ENCODE results near the gene UQCR10. TPM values are rescaled to one million over a fixed set of nuclear protein-coding genes. Genes with fewer than 3 reads are reported as not detected.

Gene UQCR10
- total RNA-seq, 2 donors from 2014 or later: 171 to 217 TPM

GRCh38 chr22:29720811-29721323, 46.3 kb upstream of the UQCR10 start:
- no peaks in the 10 kb centered on the region for H3K36me3 ChIP-seq
- H3K9me3 ChIP-seq: no peaks in the 10 kb centered on the region
- intact Hi-C loops (cut with DNase I): no loop called here
- no peak overlapping the region for H3K9ac ChIP-seq (ENCODE audit: low read depth in 2 of 2, low read length in 2 of 2)
- no peak for DNase-seq
- no peaks in the 10 kb centered on the region for H3K4me1 ChIP-seq
- H3K27me3 ChIP-seq: peaks cover 28% of the 10 kb centered on the region
- no peak for TF ChIP-seq CTCF (IDR thresholded peaks at IDR 0.05)
- H3K4me3 ChIP-seq: no peak overlapping the region
- H3K27ac ChIP-seq: no peak overlapping the region

DNA sequence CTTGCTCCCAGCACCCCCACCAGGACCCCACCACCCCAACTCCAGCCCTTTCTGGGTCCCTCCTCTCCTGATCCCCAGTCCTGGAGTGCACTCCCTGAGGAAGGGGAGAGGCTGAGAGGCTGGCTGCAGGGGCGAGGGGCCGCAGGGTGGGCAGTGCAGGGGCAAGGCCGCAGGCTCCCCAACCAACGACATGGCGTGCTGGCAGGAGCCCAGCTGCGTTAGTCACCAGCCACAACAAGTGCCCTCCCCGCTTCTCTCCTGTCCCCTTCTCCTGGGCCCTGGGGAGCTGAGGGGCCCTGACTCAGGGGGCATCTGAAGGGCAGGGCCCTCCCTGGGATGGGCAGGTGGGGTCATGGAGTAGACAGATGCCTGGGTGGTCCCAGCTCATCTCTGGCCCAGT, 45.0 kb upstream of the UQCR10 start:
- H3K9me3 ChIP-seq: no peaks in the 10 kb centered on the region
- no peak for DNase-seq
- peaks cover 28% of the 10 kb centered on the region for H3K27me3 ChIP-seq
- no peak for TF ChIP-seq CTCF (IDR thresholded peaks at IDR 0.05)
- intact Hi-C loops (cut with DNase I): no loop called here
- H3K27ac ChIP-seq: no peak overlapping the region
- H3K9ac ChIP-seq (ENCODE audit: low read depth in 2 of 2, low read length in 2 of 2): no peak overlapping the region
- H3K4me1 ChIP-seq: no peaks in the 10 kb centered on the region
- no peaks in the 10 kb centered on the region for H3K36me3 ChIP-seq
- no peak overlapping the region for H3K4me3 ChIP-seq

DNA sequence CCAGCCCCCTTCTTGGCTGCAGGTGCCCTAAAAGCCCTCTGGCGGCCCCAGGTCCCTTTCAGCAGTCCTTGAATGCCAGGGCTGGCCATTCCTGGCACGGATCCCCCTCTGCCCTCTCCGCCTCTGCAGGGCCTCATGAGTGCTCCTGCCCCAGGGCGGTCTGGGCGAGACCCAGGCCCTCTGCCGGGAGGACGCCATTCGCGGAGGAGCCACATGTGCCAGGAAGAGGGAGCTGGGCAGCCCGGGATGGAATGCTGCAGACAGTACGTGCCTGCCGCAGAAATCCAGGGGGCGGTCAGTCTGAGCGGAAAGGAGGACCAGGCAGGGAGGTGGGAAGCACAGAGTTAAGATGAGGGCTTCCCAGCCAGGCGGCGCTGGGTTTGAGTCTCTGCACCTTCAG, 44.6 kb upstream of the UQCR10 start:
- H3K36me3 ChIP-seq: no peaks in the 10 kb centered on the region
- H3K27me3 ChIP-seq: peaks cover 28% of the 10 kb centered on the region
- no peak overlapping the region for H3K9ac ChIP-seq (ENCODE audit: low read depth in 2 of 2, low read length in 2 of 2)
- no peak for DNase-seq
- no peak overlapping the region for H3K27ac ChIP-seq
- TF ChIP-seq CTCF (IDR thresholded peaks at IDR 0.05): no peak
- H3K4me1 ChIP-seq: no peaks in the 10 kb centered on the region
- H3K9me3 ChIP-seq: no peaks in the 10 kb centered on the region
- intact Hi-C loops (cut with DNase I): no loop called here
- H3K4me3 ChIP-seq: no peak overlapping the region

DNA sequence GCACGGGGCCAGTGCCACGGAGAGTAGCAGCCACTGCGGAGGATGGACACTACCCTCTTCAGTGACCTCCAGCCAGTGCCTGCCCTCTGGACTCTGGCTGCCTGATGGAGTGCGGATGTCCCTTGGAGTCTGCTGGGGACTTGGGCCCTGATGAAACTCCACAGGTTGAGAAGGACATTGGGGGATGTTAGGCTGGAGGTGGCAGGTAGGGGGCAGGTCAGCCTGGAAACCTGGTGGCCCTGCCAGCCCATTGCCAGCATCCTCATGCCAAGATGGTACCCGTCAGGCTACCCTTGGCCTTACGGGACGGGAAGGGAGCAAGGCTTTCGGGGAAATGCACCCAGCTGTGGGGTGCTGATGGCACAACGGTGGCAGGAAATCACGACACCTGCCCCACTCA, 43.4 kb upstream of the UQCR10 start:
- Histone ChIP-seq H3K27ac (no peak overlapping the region), H3K9ac (ENCODE audit: low read depth in 2 of 2, low read length in 2 of 2) (no peak overlapping the region), H3K4me1 (no peaks in the 10 kb centered on the region), H3K36me3 (no peaks in the 10 kb centered on the region), H3K4me3 (no peak overlapping the region), H3K9me3 (no peaks in the 10 kb centered on the region), H3K27me3 (peaks cover 20% of the 10 kb centered on the region)
- no peak for TF ChIP-seq CTCF (IDR thresholded peaks at IDR 0.05)
- DNase-seq: no peak
- intact Hi-C loops (cut with DNase I): no loop called here

- peaks cover 12% of the 10 kb centered on the region for H3K27me3 ChIP-seq
Measured at GRCh38 chr22:29724843-29725242, 42.3 kb upstream of the UQCR10 start.

More at GRCh38 chr22:29724843-29725242, 42.3 kb upstream of the UQCR10 start:
- no peak for DNase-seq
- TF ChIP-seq CTCF (IDR thresholded peaks at IDR 0.05): no peak
- intact Hi-C loops (cut with DNase I): no loop called here
- H3K4me3 ChIP-seq: no peak overlapping the region
- H3K9me3 ChIP-seq: no peaks in the 10 kb centered on the region
- H3K9ac ChIP-seq (ENCODE audit: low read depth in 2 of 2, low read length in 2 of 2): no peak overlapping the region
- no peaks in the 10 kb centered on the region for H3K4me1 ChIP-seq
- no peaks in the 10 kb centered on the region for H3K36me3 ChIP-seq
- no peak overlapping the region for H3K27ac ChIP-seq
